Fibroblast of skin of right quadriceps (primary cell): ENCODE measurements around the gene FAM81A.
A peak's percentile ranks its signal among the peaks of the same experiment; 100 is the strongest.
"Not testable (repeated sequence)": the region's sequence is repeated elsewhere in the genome, so short reads cannot be mapped to it uniquely, and the experiment has no call there.

Experiments used
- DNase-seq: peaks from one replicate; pipeline ENCODE4 v3.0.0-alpha.2; 2013

The FAM81A gene

DNA sequence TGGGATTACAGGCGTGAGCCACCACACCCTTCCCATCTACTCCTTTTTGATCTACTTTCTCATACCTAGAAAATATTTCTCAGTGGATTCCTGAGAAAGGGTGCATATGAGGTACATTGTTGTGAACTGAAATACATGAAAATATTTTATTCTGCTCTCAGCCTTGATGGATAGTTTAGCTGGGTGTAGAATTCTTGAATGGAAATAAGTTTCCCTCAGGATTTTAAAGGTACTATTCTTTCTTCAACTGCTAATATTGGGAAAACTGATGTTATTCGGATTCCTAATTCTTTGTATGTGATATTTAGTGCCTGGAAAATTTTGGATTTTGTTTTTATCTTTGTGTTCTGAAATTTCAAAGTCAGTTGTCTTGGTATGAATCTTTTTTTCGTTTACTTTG, 9.1 kb upstream of the FAM81A start:
- DNase-seq = not testable (repeated sequence)

GRCh38 chr15:59432389-59432788, 5.6 kb upstream of the FAM81A start:
- DNase-seq = no peak

DNA sequence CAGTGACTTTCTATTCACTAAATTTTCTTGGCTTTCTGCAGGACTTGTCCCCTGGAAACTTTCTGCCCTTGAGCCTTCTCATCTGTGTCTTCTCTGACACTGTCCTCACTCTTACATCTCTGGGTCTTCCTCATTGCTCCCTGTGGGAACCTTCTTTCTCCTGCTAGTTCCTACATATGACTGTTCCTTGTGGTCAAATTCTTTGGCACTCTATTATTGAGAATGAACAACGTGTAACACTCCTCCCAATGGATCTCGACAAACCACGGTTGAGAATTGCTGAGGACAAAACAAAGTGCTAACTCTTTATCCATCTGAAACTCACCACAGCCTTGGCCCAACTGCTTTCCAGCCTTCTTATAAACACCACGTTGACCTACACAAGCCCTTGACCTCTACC, 3.5 kb upstream of the FAM81A start:
- DNase-seq = no peak

- peak; percentile 8 for DNase-seq
These were observed 1.2 kb upstream of the FAM81A start for GRCh38 chr15:59436774-59437141.

- DNase-seq = no peak
These were observed 707 bp upstream of the FAM81A start for GRCh38 chr15:59437142-59437816.

- DNase-seq = peak; percentile 9
These were observed 772 bp downstream of the FAM81A start for GRCh38 chr15:59438625-59439290.

DNA sequence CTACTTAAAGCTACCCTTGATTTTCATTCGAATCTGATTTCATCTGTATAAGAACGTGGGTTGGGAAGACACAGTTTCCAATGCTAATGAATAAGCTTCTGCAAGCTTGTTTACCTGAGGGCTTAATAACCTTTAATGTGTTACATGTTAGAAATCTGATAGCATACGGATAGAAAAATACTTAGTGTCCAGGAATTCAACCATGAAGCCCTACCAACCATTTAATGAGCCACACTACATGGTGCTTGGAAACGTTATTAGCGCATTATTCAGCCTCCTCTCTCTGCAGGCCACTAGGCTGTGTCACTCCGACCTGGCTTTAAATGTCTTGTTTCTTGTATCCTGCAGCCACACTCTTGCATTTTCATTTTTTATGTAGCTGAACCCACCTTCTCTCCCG, 1.6 kb downstream of the FAM81A start:
- no peak for DNase-seq

GRCh38 chr15:59443341-59444072, 5.5 kb downstream of the FAM81A start:
- no peak for DNase-seq

GRCh38 chr15:59444081-59444835, 6.3 kb downstream of the FAM81A start:
- DNase-seq = no peak

DNA sequence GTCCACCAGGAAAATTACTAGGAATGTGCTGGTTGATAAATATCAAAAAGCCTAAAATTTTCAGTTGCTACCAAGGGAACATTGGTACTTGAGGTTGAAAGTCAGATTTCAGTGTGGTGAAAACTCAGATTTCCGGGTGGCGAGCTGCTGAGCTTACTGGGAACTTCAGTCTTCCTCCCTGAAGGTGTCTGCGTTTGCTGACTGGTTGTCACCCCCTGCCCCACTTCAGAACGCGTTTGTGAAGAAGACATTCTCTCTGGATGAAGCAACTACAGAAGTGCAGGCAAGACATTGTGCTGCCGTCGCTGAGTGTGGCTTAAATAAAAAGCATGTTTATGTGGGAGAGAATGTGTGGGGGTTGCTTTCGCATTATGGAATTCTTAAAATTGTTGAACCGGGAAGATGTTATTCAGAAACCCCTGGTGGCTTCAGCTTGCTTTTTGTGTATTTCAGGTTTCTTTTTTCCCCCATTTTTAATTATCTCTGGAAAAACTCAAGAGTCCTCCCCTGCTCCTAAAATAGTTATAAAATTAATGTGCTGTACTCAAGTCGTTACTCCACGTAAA, 7.1 kb downstream of the FAM81A start:
- DNase-seq = peak; percentile 23

DNA sequence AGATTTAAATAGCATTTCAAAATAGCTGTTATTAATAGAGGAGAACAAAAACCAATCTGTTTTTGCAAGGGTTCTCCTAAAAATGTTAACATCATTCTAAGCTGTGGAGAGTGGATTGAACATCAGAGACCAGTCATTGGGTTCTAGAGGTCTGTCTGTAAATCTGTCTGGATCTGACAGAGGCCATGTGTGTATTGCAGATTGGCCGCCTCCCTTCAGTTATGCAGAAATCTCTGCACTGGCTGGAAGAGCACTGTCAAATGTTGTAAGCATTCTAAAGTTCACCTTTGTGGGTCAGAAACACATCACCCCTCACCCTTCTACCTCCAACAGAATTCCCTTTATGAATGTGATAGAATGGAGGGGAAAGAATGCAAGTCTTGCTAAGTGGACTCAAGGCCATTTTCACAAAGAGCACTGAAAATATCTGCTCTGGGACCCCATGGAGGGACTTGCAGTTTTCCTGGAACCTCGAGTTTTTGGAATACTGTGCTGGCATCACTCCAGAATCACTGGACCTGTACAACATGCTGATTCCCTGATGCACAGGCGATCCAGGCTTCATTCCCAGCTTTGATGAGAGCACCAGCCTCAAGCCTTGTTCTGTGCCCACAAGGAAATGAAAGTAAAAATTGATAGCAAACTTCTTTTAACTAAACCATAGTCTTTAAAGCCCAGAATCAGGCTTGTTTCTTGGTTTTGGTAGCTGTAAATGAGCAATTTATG, 8.4 kb downstream of the FAM81A start:
- DNase-seq = no peak

GRCh38 chr15:59447367-59447766, 9.4 kb downstream of the FAM81A start:
- DNase-seq = no peak

- DNase-seq = no peak
These were observed 10.9 kb downstream of the FAM81A start for GRCh38 chr15:59448871-59449270.

DNA sequence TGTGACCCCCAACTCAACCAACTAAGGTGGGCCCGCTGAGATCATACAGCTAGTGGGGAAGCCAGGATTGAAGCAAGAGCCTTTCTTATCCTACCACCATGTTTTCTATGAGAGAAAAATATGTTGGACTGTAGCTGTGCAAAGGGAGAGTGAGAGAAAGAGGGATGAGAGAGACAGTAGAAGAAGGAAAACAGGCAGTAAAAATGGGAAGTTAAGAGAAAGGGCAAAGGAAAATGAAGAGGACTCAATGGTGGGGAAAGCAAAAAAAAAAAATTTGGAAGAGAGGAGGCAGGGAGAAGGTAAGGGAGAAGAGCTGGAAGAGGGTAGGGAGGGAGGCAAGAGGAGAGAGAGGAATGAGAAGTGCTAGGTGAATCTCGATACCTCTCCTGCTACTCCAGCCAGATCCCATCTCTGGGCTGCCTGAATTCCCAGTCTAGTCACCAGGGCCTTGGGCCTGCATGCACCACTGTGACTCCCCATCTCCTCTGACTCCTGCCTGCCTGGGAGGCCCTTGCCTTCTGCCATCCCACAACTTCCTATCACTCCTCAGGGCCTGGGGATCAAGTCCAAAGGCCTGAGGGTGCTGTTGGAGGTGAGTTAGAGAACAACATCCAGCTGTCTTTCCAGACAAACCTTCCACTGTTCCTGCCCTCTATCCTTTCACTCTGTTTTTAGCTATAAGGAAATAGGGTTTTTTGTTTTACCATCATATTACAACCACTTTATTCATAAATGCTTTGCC, 15.7 kb downstream of the FAM81A start:
- no peak for DNase-seq

DNA sequence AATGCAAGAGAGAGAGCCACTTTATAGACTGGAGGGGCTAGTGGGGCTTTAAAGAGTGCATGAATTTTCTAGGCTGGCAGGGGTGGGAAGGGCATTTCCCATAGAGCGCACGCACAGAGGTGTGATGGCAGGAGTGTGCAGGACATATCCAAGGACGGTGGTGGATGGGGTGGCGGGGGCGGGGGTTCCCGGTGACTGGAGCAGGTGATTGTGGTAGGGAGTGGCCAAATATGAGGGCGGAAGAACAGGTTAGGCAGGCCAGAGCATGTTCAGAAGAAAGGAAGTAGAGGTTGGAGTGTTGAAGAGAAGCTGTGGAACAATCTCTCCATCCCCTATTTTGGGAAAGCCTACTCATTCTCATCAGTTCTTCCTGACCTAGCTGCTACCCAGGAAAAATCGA, 18.1 kb downstream of the FAM81A start:
- no peak for DNase-seq

GRCh38 chr15:59457103-59457502, 19.1 kb downstream of the FAM81A start:
- no peak for DNase-seq

DNA sequence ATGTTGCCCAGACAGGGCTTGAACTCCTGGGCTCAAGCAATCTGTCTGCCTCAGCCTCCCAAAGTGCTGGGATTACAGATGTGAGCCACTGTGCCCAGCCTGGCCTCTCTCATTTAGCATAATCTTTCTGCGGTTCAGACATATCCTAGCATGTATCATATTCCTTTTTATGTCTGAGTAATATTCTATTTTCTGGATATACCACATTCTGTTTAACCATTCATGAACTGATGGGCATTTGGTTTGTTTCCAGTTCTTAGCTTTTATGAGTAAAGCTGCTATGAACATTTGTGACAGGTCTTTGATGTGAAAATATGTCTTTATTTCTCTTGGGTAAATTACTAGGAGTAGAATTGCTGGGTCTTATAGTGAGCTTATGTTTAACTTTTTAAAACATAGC, 23.5 kb downstream of the FAM81A start:
- no peak for DNase-seq

- no peak for DNase-seq
These were observed 35.2 kb downstream of the FAM81A start for GRCh38 chr15:59473226-59473625.

GRCh38 chr15:59475161-59475560, 37.2 kb downstream of the FAM81A start:
- not testable (repeated sequence) for DNase-seq

- no peak for DNase-seq
These were observed 46.4 kb downstream of the FAM81A start for GRCh38 chr15:59484399-59484798.

DNA sequence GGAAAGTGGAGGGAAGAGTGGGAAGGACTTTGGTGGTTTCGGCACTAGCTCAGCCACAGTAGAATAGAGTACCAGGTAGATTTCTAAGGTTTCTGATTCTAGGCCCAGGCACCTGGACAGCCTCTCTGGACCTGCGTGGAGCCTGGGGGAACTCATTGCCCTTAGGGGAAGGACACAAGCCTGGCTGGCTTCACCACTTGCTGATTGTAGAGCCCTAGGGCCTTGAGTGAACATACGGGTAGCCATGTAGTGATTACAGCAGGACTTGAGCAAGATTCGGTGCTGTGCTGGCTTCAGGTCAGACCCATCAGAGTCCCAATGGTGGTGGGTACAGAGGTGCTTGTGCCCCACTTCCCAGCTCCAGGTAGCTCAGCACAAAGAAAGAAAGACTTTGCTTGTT, 47.0 kb downstream of the FAM81A start:
- DNase-seq = no peak

- DNase-seq = not testable (repeated sequence)
These were observed 51.5 kb downstream of the FAM81A start for GRCh38 chr15:59489485-59489884.
